HG03095 (cell line): ENCODE data around the gene GCN1.

Experiments used
- ATAC-seq: cut with Tn5 transposase; IDR thresholded peaks from one replicate; pipeline ENCODE4 v1.9.1; 2021; ENCODE audit warnings: moderate library complexity; ENCODE audit not compliant: unreplicated experiment

Gene GCN1

DNA sequence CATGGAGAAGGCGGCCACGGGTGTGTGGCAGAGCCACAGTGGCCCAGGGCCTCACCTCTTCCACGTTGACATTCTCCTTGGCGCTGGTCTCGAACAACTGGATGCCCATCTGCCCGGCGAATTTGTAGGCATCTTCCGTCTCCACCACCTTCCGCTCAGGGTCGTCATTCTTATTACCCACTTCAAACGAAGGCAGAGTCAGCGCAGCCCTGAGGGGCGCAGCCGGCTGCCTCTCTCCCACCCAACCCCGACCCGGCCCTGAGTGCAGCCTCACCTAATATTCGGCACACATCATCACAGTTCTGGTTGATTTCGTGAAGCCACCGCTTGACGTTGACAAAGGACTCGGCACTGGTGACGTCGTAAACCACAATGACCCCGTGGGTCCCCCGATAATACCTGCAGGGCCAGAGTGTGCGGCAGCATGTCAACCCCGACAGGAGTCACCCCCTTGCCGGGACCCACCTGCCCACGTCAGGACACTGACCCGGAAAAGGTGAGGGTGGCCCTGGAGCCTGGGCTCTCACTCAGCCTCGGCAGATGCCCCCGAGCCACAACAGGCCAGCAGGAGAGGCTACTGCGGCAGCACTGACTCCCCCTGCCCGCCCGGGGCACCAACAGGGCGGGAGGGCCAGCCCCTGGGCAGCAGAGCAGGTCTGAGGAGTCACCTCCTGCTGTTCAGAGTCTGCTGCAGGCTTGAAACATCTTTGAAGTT, 95.6 kb downstream of the GCN1 start:
- ATAC-seq = no peak

DNA sequence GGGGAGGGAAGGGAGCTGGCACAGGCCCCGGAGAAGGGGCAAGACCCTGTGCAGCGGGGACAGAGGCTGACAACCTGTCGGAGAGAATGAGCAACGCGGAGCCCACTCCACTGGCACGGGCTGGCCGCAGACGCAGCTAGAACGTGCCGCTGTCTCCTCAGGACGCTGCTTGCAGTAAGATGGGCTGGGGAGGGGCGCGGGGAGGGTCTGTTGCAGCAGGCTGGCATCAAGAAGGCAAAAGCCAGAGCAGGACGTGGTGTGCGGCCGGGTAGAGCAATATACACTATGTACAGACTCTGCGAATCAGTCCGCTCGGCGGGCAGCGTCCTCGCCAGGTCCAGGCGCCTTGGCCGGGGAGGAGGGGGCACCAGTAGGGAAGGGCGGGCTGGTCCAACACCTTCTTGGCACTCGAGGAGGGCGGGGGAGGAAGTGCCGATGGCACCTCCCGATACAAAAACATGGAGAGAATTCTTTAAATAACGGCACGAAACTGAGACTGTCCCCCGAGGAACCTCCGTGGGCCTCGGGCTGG, 97.8 kb downstream of the GCN1 start:
- no peak for ATAC-seq

DNA sequence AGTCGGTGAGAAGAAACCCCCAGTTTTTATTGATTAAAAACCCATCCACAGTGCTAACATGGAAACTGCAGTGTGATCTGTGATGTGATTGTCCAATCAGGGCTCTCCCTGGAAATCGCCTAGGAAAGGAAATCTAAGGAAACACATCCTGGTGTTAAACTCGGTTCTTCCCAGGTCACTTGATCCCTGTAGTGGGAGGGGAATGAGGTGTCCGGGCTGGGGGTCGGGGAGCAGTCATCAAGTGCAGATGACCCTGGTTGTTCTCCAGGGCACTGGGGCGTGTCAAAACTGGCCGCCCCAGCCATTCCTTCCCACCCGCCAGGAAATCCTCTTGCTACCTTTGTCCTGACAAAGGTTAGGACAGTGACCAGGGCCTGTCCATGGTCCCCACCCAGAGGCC, 98.8 kb downstream of the GCN1 start:
- no peak for ATAC-seq

DNA sequence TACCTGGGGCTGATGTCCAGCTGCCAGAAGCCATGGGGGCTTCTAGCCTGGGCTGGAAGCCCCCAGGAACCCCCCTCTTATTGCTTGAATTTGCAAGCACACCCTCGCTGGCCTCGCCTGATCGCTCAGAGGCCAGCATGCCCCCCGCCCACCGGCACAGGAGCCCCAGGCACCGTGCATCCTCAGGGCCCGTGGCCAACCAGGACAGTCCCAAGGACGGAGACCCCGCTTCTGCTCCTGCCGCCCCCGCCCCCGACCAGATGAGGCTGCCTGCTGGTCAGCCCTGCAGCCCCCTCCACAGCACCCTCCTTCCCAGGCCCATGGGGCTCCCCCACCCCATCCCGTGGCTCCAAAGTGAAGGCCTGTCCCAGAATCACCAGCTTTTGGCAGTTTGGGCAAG, 99.2 kb downstream of the GCN1 start:
- no peak for ATAC-seq

DNA sequence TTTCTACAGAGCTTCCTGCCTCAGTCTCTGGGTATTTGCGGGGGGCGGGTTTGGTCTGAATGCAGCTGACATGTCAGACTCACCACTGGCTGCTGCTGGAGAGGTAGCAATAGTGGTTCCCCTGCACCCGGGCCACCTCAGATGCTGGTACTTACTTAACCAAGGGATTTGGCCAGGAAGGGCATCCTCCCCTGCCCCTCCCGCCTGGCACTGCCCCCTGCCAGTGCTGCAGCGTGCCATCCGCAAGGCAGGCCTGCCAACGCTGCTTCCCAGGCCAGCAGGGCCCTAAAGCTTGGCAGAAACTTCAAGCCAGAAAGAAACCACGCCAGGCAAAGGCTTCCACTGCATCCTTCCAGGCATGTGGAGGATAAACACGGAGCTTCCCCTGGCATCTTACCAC, 100.0 kb downstream of the GCN1 start:
- ATAC-seq = no peak

DNA sequence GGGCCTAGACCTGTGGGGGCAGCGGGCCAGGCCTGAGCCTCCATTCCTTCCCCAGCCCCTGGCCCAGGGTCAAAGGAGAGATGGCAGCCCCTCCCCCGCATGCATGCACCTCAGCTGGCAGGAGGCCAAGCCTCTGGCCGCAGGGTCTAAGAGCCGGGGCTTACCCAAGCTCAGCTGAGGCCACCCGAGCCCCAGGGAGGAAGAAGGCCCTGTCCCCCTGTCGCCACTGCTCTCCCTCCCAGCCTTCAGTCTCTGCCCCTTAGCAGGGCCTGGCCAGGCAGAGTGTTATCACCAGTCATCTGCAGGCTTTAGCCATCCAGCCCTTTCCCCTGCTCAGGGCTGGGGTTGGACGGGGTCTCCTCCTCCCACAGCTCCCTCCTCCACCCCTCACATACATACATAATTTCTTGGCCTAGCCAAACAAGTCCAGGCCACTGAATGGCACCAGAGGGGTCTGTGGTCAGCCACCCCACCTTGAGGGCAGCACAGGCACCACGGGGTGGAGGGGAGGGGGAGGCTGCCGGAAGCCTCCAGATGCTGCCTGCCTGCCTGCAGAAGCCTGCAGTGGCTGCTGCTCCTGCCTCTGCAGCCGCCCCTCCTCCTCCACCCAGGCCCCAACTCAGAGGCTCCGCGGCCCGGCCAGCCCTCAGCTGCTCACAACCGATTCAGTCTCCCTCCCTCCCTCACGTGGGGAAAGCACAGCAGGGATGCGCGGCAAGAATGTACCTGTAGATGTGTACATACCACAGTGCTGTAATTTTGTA, 100.7 kb downstream of the GCN1 start:
- ATAC-seq = no peak

DNA sequence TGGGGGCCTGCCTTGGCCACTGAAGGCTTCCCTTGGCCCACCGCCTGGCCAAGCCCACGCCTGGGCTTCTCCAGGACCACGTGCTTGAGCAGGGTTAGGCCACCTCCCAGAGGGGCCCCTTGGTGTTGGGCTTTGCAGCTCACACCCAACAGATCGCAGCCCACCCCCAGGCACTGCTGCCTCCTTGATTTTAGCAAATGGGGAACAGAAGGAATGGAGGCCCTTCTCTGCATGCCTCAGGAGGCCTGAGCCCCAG, 101.3 kb downstream of the GCN1 start:
- ATAC-seq = no peak

DNA sequence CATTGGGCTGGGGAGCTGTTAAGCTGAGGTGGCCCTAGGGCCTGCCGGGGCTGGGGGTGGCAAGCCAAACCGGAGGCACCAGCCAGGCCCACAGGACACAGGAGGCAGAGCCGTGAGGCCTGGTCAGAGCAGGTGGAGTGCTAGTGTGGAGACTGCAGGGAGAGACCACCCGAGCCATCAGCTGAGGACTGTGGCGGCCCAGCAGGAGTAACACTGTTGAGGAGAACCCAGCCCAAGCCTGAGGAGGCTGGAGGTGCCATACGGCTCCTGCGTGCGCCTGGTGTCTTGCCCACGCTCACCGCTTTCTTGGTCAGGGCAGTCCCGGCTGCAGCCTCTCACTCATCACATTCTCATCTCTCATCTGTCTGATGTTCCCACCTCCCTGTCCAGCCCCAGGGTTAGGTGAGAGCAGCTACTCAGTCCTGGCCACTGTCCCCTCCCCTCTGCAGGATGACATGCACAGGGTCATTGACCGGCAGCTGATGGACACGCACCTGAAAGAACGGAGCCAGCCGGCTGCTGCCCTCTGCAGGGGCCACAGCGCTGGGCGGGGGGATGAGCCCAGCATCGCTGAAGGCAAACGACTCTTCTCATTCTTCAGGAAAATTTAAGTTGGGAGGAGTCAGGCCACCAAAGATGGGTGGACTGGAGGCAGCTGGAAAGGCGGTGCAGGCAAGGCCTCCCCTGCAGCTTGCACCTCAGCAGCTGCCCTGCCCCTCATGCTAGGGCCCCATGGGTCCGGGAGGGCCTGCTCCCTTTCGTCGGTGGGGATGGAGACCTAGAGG, 101.8 kb downstream of the GCN1 start:
- no peak for ATAC-seq

DNA sequence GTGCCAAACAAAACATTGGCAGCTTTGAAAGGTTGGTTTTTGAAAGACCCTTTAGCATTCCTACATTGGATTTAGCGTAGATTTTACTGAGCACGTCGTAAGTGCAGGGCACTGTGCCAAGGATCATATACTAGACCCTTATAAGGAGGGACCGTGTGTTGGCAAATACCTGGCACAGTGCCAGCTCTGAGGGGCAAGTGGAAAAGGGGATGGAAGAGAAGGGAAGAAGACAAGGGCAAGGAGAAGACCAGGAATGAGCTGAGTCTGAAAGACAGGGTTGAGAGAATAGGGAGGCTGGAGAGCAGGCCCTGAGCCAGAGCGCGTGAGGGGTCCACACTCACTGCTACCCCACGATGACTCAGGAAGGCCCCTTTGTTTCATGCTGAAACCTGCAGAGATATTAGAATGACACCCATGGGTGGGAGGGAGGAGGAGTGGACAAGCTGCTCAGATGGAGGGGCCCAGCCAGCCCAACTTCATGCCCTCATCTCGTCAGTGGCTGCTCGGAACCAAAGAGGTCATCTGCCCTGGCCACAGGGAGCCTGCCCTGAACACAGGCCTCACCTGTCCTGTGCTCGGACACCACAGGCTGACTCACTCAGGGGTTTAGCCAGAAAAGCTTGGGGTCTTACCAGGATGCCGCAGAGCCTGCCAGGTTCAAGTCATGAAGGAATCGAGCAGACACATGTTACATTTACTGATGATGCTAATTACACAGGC, 103.0 kb downstream of the GCN1 start:
- no peak for ATAC-seq

DNA sequence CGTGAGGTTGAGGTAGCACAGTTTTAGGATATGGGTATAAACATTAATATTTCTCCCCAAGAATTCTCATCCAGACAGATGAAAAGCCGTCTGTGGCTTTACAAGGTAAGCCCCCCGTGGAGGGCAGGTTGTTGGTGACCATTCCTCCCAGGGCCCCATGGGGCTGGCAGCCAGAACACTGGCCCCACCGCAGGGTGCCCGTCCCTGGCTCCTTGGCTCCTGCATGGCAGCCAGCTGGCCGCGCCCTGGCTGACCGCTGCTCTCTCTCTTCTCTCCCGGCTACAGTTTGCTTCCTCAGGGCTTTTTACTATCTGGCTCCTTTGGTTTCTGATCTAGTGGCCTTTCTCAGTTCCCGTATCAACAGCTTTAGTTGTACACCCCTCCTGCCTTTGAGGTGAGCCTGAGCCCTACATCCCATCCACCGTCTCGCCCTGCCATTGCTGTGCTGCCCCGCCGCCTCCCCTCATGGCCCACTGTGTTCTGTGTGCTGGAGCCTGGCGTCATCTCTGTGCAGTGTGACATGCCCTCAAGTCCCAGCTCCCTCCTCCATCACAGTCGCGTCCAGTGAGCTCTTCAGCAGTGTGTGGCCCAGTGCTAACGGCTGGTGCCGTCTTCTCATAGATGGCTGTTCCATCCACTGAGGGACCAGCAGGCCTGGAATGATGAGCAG, 103.8 kb downstream of the GCN1 start:
- ATAC-seq = no peak

DNA sequence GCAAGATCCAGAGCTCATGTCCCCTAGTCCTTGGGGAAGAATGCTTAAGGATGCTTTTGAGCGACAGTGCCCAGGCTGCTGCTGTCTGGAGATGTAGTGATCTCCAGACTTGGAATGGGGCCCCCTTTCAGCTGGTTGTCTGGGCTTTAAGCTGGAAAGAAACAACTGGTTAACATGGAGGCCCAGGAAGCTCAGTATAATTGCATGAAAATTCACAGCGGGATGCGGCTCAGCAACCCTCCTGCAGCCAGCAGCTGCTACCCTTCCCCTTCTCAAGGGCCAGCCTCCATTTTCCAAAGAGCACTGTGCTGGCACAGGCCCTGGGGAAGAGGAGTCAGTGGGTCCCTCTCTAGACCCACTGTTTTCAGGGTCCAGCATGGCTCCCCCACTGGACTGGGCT, 104.3 kb downstream of the GCN1 start:
- no peak for ATAC-seq

DNA sequence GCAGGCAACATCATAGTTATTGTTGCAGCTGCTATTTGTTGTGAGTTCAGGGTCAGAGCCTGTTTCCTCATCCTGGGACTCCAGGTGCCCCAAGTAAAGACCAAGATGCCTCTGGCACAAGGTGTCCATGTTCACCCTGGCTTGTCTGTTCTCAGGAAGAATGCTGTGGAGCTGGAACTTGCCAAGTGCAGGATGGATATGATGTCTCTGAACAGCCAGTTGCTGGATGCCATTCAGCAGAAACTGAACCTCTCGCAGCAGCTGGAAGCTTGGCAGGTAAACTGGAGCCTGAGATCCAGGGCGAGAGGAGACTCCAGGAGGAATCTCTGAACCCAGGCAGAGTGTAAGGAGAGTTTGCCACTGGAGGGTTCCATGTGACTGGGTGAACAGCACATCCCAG, 104.7 kb downstream of the GCN1 start:
- no peak for ATAC-seq

DNA sequence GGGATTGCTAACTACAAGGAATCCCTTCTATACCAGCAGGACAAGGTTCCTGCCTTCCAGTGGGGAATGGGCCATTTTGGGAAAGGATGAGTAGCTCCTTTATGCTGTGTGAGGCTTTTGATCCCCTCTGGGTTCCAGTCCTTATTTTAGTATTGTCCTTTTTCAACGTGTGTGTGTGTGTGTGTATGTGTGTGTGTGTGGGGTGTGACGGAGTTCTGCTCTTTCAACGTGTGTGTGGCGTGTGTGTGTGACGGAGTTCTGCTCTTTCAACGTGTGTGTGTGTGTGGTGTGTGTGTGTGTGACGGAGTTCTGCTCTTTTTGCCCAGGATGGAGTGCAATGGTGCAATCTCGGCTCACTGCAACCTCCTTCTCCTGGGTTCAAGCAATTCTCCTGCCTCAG, 105.4 kb downstream of the GCN1 start:
- ATAC-seq = no peak

DNA sequence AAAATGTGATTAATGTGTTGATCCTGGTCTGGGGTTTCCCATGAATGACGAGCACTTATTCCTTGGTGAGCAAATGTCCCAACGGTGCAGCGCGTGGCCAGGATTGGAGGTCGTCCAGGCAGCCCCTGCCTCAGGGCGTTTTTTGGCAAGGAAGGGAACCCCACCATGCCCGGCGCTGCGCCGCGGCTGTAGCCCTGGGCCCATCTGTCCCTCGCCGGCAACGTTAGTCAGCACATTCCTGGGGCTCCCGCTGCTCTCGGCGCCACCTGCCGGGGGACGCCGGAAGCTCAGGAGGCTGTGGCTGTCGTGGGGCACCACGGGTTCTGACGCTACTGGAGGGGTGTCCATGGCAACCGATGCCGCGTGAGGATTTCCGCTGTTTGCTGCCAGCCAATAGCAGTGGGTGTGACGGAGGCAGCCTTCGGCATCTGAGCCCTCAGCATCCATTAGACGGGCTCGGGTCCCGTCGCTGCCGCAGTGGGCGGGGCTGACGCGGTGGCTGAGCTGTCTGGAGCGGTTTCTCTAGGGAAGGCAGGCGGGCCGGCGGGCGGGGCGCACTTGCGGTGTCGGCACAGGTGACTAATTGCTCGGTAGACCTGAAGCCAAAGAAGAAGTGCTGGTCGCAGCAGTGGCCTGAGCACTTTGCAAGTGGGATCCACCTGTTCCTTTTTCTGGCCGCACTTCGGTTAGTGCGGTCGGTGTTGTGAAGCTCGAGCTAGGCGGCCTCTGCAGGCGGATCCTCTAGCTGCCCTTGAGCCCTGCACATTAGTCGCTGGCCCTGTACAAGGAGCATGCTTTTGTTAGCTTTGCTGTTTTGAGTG, 107.5 kb downstream of the GCN1 start:
- peak; percentile 94 for ATAC-seq

DNA sequence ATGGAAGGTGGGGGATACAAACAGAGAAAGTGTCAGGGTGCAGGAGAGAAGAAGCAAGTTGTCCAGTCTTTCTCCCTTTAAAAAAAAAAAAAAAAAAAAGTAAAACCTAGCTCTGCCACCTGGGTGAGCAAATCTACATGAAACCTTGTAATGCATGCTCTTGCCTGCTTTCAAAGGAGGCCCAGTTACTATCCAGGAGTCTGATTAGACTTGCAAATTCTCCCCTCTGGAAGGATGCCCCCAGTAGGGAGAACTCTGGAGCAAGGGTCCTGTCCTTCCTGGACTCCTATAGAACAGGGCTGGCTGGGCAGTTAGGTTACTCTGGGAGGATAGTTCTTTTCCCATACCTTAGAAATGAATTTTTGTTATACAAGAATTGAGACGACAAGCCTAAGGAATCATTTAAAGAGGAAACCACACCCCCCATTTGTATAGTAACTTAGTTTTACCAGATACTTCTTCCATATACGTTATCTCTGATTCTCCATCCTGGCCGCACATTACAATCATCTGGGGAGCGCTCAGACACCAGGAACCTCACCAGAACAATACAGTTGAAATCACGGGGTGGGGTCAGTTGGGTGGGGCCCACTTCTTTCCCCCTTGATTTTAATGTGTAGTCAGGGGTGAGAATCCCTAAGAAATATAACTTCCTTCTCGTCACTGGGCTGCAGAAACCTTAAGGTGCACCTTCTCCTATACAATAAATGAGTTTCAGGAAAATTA, 108.4 kb downstream of the GCN1 start:
- ATAC-seq = no peak

DNA sequence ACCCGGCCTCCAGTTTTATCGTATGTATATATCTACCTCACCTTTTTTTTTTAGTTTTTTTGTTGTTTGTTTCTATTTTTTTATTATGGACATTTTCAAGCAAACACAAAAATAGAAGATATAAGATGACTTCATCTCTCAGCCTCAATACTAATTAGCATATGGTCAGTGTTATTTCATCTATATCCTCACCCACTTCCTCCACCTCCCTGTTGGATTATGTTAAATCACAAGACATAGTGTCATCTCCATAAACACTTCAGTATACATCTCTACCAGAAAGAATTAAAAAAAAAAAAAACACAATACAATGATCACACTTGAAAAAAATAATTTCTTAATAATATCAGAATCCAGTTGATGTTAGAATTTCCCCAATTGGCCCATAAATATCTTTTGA, 112.9 kb downstream of the GCN1 start:
- ATAC-seq = no peak

DNA sequence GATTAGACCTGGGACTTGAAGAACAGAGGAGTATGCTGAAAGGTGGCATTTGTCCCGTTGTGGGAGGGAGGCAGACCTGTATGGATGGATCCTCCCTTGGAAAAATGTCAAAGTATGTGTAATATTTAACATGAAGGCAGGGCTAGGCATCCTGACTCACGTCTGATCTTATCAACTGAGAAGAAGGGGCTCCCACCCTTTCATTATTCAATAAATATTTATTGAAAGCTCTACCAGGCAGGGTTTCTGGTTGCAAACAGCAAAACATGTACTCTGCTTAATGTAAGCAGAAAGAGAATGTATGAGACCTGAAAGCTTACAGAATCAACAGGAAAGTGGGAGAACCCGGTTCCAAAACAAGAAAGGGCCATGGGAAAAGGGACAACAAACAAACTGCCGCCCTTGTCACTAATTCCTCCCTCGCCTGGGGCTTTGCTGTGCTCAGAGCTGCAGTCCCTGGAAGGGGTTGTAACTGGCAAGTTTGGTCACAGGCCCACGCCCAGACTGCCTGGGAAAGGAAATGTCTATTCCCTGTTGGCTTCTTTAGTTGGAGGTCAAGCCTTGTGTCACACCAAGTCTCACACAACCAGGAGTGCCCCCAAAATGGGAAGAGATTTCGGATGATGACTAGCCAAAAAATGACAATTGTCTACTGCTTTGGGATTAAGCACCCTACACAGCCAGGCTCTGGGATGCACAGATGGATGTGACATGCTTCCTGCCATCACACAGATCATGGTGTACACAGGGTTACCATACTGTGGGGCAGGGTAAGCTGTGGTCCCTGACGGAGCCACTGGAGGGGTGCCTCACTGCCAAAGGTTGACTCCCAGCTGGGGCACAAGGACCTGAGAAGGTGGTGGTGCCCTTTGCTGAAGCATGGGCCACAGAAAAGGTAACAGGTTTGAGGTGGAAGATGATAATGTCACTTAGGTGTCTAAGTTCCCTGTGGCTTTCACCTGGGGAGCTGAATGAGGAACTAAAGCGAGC, 114.8 kb downstream of the GCN1 start:
- no peak for ATAC-seq

DNA sequence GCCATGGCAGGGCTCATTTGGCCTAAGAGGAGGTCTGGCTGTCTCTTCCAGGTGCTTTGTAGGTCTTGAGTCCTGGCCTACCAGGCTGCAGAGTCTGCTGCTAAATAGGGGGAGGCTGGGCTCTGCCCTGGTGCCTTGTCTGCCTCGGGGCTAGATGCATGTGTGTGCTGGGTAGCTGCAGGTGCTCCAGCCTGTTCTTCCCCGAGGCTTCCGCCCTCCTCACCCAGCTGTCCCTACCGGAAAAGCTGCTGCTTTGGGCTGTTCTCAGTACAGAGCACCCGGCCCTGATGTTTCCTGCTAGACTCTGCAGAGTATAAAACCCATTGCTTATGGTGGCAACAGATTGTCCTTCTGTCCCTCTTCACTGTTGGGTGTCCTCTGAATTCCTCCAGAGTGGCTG, 115.6 kb downstream of the GCN1 start:
- ATAC-seq = no peak
